HCT116 (cell line): ENCODE results near the gene CACNB3. TPM values are rescaled to one million over a fixed set of nuclear protein-coding genes. Genes with fewer than 3 reads are reported as not detected.

Experiments used
- ATAC-seq: fragments of 200-7000 bp; cut with Tn5 transposase; 2 replicates; pipeline ENCODE4 v1.9.1; 2020; ENCODE audit warnings: mild to moderate bottlenecking, moderate library complexity
- BruUV-seq: library from RNA; stranded (reverse); fragments of 400-500 nt; replicated peaks from 2 replicates; lab custom pipeline; 2021; lab: Mats Ljungman, UMichigan
- CTCF ChIA-PET: fragments of 300-600 bp; sonication (Branson Sonifier 250); formaldehyde crosslinking; loops from one replicate; lab custom pipeline; 2021; ENCODE audit warnings: antibody characterized with exemption; lab: Charles Lee
- POLR2A ChIA-PET: fragments of 300-600, 350-600 bp; sonication (Branson Sonifier 250); formaldehyde crosslinking; loops from one replicate; lab custom pipeline; 2021; ENCODE audit warnings: antibody characterized with exemption; lab: Charles Lee
- RAD21 ChIA-PET, 2 experiments: fragments of 300-600 bp; sonication (Branson Sonifier 250); formaldehyde crosslinking; loops; one replicate each; lab custom pipeline; 2023; ENCODE audit warnings: low total read pairs in 2 of 2; ENCODE audit not compliant: uncharacterized antibody in 2 of 2, unreplicated experiment in 2 of 2, low non-redundant PET in 1 of 2; lab: Charles Lee
- DNase-seq: peaks from one replicate; pipeline ENCODE4 v3.0.0-alpha.2; 2010; ENCODE audit warnings: low read depth, low spot score
- H2AFZ ChIP-seq: fragments of 200-600 bp; shearing (Covaris generic), sonication (generic); 2 replicates; pipeline ENCODE4 v1.6.1; 2017; ENCODE audit warnings: low read depth, mixed run types, mixed read lengths, antibody characterized with exemption, low read length; ENCODE audit not compliant: poor library complexity, severe bottlenecking
- H3K27ac ChIP-seq: 2 replicates; pipeline ENCODE4 v1.5.1; 2012; ENCODE audit warnings: low read depth, low read length
- H3K27me3 ChIP-seq: fragments of 200-600 bp; sonication (generic); 2 replicates; pipeline ENCODE4 v1.6.1; 2016; ENCODE audit warnings: mixed run types, low read length, mixed read lengths; ENCODE audit not compliant: insufficient read depth
- H3K36me3 ChIP-seq, 2 experiments: fragments of 200-500 bp in 1 of 2; fragments of 200-600 bp in 1 of 2; sonication (Bioruptor generic) in 1 of 2; sonication (generic) in 1 of 2; 2 replicates each; pipeline versions ENCODE4 v1.5.1 to v1.6.1; 2014 to 2016; ENCODE audit warnings: low read length in 2 of 2, inconsistent platforms in 1 of 2, mixed read lengths in 1 of 2, mixed run types in 1 of 2; ENCODE audit not compliant: insufficient read depth in 2 of 2, control insufficient read depth in 1 of 2
- H3K4me1 ChIP-seq, 2 experiments: fragments of 200-600 bp in 1 of 2; sonication (generic) in 1 of 2; 2 replicates each; pipeline versions ENCODE4 v1.5.1 to v1.6.1; 2012 to 2017; ENCODE audit warnings: low read length in 2 of 2, inconsistent platforms in 1 of 2, mild to moderate bottlenecking in 1 of 2, mixed read lengths in 1 of 2, mixed run types in 1 of 2, moderate library complexity in 1 of 2; ENCODE audit not compliant: insufficient read depth in 2 of 2, control insufficient read depth in 1 of 2
- H3K4me2 ChIP-seq: fragments of 200-600 bp; sonication (generic); 2 replicates; pipeline ENCODE4 v1.6.1; 2017; ENCODE audit warnings: mixed run types, low read length, mixed read lengths
- H3K4me3 ChIP-seq, 2 experiments: fragments of 200-600 bp in 1 of 2; sonication (generic) in 1 of 2; replicated peaks in 1 of 2; 2 replicates each; pipeline ENCODE4 v1.5.1; 2011 to 2016; ENCODE audit warnings: low read length in 2 of 2, control low read depth in 1 of 2, low read depth in 1 of 2, mild to moderate bottlenecking in 1 of 2, mixed read lengths in 1 of 2, mixed run types in 1 of 2
- H3K79me2 ChIP-seq: fragments of 200-600 bp; sonication (generic); 2 replicates; pipeline ENCODE4 v1.6.1; 2017; ENCODE audit warnings: mild to moderate bottlenecking, mixed run types, low read length, moderate library complexity, mixed read lengths; ENCODE audit not compliant: insufficient read depth
- H3K9ac ChIP-seq: fragments of 200-600 bp; sonication (generic); 2 replicates; pipeline ENCODE4 v1.6.1; 2016; ENCODE audit warnings: low read length, mixed read lengths
- H3K9me2 ChIP-seq: fragments of 200-600 bp; sonication (generic), shearing (Covaris generic); 2 replicates; pipeline ENCODE4 v1.6.1; 2017; ENCODE audit warnings: mixed run types, mild to moderate bottlenecking, moderate library complexity; ENCODE audit not compliant: insufficient read depth
- H3K9me3 ChIP-seq, 2 experiments: fragments of 200-500 bp in 1 of 2; fragments of 200-600 bp in 1 of 2; sonication (Bioruptor generic) in 1 of 2; sonication (generic) in 1 of 2; 2 replicates each; pipeline ENCODE4 v1.6.1; 2014 to 2017; ENCODE audit warnings: low read length in 2 of 2, mixed read lengths in 2 of 2, inconsistent platforms in 1 of 2, low read depth in 1 of 2, mild to moderate bottlenecking in 1 of 2, mixed run types in 1 of 2, moderate library complexity in 1 of 2; ENCODE audit not compliant: control insufficient read depth in 1 of 2, insufficient read depth in 1 of 2
- H4K20me1 ChIP-seq: fragments of 200-600 bp; sonication (generic), shearing (Covaris generic); 2 replicates; pipeline ENCODE4 v1.6.1; 2017; ENCODE audit warnings: mixed run types, mild to moderate bottlenecking, moderate library complexity; ENCODE audit not compliant: insufficient read depth
- CBX3 ChIP-seq: IDR thresholded peaks from 2 replicates; pipeline ENCODE4 v1.6.1; 2012; ENCODE audit warnings: low read depth
- EGR1 ChIP-seq: IDR thresholded peaks from 2 replicates; pipeline ENCODE4 v1.6.1; 2012; ENCODE audit warnings: low read depth
- ELF1 ChIP-seq: IDR thresholded peaks from 2 replicates; pipeline ENCODE4 v1.6.1; 2012; ENCODE audit warnings: low read depth, borderline replicate concordance
- EZH2phosphoT487 ChIP-seq: fragments of 200-600 bp; IDR thresholded peaks from 2 replicates; pipeline ENCODE4 v1.6.1; 2018; ENCODE audit warnings: antibody characterized with exemption, borderline replicate concordance
- FOSL1 ChIP-seq: IDR thresholded peaks from 2 replicates; pipeline ENCODE4 v1.6.1; 2012; ENCODE audit warnings: low read depth
- JUND ChIP-seq: IDR thresholded peaks from 2 replicates; pipeline ENCODE4 v1.6.1; 2012
- POLR2A ChIP-seq: IDR thresholded peaks from 2 replicates; pipeline ENCODE4 v1.7.0; 2011; ENCODE audit warnings: borderline replicate concordance; ENCODE audit not compliant: insufficient read depth, insufficient read length; ENCODE audit errors: extremely low read depth
- POLR2AphosphoS5 ChIP-seq: IDR thresholded peaks from 2 replicates; pipeline ENCODE4 v1.6.1; 2011; ENCODE audit warnings: mild to moderate bottlenecking, low read depth, low read length, moderate library complexity
- RAD21 ChIP-seq: IDR thresholded peaks from 2 replicates; pipeline ENCODE4 v1.6.1; 2012; ENCODE audit warnings: low read depth, mild to moderate bottlenecking
- SIN3A ChIP-seq: IDR thresholded peaks from 2 replicates; pipeline ENCODE4 v1.6.1; 2012; ENCODE audit warnings: low read depth
- SP1 ChIP-seq: IDR thresholded peaks from 2 replicates; pipeline ENCODE4 v1.6.1; 2012; ENCODE audit warnings: low read depth
- TCF7L2 ChIP-seq: IDR thresholded peaks from 2 replicates; pipeline ENCODE4 v1.7.0; 2011; ENCODE audit warnings: borderline replicate concordance, inconsistent platforms; ENCODE audit not compliant: insufficient read depth, insufficient read length; ENCODE audit errors: extremely low read depth
- ZFX ChIP-seq: fragments of 450-650 bp; IDR thresholded peaks from 2 replicates; pipeline ENCODE4 v1.6.1; 2017
- ZNF274 ChIP-seq: fragments of 200-500 bp; sonication (Bioruptor generic); IDR thresholded peaks from 2 replicates; pipeline ENCODE4 v1.6.1; 2014; ENCODE audit warnings: mild to moderate bottlenecking, low read depth, low read length, inconsistent platforms
- intact Hi-C: fragments of 100-400 bp; cut with micrococcal nuclease; formaldehyde crosslinking; loops from 2 replicates; pipeline ENCODE4 v1.10.0; 2022
- total RNA-seq: library from RNA; stranded (reverse); gene quantifications from one replicate; pipeline ENCODE4 v1.2.1, GENCODE V29; 2021; ENCODE audit not compliant: unreplicated experiment
- TF ChIP-seq, protein P1 (sequence below): IDR thresholded peaks from 2 replicates; pipeline ENCODE4 v1.6.1; 2011; ENCODE audit warnings: mild to moderate bottlenecking, low read length, moderate library complexity; ENCODE audit not compliant: insufficient replicate concordance; ENCODE audit errors: extremely low read depth
- TF ChIP-seq, protein P2 (sequence below): IDR thresholded peaks from 2 replicates; pipeline ENCODE4 v1.6.1; 2012; ENCODE audit warnings: low read depth
- TF ChIP-seq, protein P3 (sequence below), 3 experiments: fragments of 200-600 bp in 1 of 3; sonication (generic) in 1 of 3; IDR thresholded peaks in 2 of 3; conservative IDR thresholded peaks in 1 of 3; 2 replicates each; pipeline ENCODE4 v1.5.1; 2012 to 2017; ENCODE audit warnings: low read depth in 2 of 3, low read length in 2 of 3, antibody characterized with exemption in 1 of 3, borderline replicate concordance in 1 of 3, control low read depth in 1 of 3, mild to moderate bottlenecking in 1 of 3, mixed read lengths in 1 of 3, mixed run types in 1 of 3, moderate library complexity in 1 of 3; ENCODE audit not compliant: insufficient read depth in 1 of 3

The CACNB3 gene
- total RNA-seq, 1 experiment from 2014 or later, result 22.0 TPM

DNA sequence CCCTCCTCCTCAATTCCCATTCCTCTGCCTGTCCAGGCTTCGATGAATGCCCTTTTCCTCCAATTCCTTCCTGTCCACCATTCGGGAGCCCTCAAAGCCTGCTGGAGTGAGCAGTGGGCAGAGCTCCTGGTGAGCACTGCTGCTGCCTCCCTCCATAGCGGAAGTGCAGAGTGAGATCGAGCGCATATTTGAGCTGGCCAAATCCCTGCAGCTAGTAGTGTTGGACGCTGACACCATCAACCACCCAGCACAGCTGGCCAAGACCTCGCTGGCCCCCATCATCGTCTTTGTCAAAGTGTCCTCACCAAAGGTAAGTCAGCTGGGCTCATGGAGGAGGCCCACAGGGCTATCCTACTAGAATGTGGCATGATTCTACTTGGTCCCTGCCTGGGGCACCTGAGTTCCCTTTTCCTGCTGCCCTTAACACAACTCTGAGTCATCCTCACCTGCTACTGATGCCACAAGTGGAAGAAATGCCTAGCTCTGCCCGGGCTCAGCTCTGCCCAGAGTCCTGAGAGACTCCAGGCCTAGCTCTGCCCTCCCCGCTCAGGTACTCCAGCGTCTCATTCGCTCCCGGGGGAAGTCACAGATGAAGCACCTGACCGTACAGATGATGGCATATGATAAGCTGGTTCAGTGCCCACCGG is 8.0 kb downstream of the CACNB3 start (continued):
- TF ChIP-seq CBX3 (no peak), RAD21 (no peak), SIN3A (no peak)
- TF ChIP-seq, protein P1, sequence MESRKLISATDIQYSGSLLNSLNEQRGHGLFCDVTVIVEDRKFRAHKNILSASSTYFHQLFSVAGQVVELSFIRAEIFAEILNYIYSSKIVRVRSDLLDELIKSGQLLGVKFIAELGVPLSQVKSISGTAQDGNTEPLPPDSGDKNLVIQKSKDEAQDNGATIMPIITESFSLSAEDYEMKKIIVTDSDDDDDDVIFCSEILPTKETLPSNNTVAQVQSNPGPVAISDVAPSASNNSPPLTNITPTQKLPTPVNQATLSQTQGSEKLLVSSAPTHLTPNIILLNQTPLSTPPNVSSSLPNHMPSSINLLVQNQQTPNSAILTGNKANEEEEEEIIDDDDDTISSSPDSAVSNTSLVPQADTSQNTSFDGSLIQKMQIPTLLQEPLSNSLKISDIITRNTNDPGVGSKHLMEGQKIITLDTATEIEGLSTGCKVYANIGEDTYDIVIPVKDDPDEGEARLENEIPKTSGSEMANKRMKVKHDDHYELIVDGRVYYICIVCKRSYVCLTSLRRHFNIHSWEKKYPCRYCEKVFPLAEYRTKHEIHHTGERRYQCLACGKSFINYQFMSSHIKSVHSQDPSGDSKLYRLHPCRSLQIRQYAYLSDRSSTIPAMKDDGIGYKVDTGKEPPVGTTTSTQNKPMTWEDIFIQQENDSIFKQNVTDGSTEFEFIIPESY, result no peak

DNA sequence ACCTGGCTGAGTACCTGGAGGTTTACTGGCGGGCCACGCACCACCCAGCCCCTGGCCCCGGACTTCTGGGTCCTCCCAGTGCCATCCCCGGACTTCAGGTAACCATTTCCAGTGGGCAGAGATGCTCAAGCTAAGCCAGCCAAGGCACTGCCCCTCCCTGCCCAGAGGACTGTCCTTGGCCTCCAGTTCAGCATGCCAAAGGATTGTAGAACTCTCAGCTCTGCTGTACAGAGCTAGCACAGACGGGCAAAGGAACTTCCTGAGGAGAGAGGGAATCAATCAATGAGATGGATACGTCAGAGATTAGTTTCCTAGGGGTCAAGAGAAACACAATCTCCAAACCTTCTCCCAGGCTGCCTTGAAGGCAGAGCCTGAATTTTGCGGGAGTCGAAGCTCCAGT is 8.7 kb downstream of the CACNB3 start:
- CTCF ChIA-PET, result interaction anchor here (1.0 to 1.1 kb wide), 2 partner anchors 11 to 12 kb away, joined by 3 to 4 read pairs; no protein-coding TSS in a partner anchor
- POLR2A ChIA-PET, result no interaction called here
- ATAC-seq, result no peak

More for the DNA sequence above, 8.7 kb downstream of the CACNB3 start:
- BruUV-seq, result no TSS peak
- intact Hi-C loops, result no loop called here
- Histone ChIP-seq H2AFZ (no peak overlapping the region), H3K9me2 (no peaks in the 10 kb centered on the region), H3K79me2 (no peaks in the 10 kb centered on the region), H3K4me1 (no peaks in the 10 kb centered on the region), H3K27ac (no peak overlapping the region), H3K36me3 (peaks cover 21 to 24% of the 10 kb centered on the region in 2 experiments; a peak in 3 of 4 replicates), H3K4me2 (no peak overlapping the region), H4K20me1 (no peaks in the 10 kb centered on the region), H3K27me3 (no peaks in the 10 kb centered on the region), H3K9ac (no peak overlapping the region), H3K4me3 (no peak overlapping the region), H3K9me3 (no peaks in the 10 kb centered on the region)
- TF ChIP-seq ZNF274, result no peak
- no peak for TF ChIP-seq ELF1
- no peak for TF ChIP-seq EGR1
- TF ChIP-seq, protein P2, sequence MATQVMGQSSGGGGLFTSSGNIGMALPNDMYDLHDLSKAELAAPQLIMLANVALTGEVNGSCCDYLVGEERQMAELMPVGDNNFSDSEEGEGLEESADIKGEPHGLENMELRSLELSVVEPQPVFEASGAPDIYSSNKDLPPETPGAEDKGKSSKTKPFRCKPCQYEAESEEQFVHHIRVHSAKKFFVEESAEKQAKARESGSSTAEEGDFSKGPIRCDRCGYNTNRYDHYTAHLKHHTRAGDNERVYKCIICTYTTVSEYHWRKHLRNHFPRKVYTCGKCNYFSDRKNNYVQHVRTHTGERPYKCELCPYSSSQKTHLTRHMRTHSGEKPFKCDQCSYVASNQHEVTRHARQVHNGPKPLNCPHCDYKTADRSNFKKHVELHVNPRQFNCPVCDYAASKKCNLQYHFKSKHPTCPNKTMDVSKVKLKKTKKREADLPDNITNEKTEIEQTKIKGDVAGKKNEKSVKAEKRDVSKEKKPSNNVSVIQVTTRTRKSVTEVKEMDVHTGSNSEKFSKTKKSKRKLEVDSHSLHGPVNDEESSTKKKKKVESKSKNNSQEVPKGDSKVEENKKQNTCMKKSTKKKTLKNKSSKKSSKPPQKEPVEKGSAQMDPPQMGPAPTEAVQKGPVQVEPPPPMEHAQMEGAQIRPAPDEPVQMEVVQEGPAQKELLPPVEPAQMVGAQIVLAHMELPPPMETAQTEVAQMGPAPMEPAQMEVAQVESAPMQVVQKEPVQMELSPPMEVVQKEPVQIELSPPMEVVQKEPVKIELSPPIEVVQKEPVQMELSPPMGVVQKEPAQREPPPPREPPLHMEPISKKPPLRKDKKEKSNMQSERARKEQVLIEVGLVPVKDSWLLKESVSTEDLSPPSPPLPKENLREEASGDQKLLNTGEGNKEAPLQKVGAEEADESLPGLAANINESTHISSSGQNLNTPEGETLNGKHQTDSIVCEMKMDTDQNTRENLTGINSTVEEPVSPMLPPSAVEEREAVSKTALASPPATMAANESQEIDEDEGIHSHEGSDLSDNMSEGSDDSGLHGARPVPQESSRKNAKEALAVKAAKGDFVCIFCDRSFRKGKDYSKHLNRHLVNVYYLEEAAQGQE, result no peak
- TF ChIP-seq ZFX, result no peak
- TF ChIP-seq JUND, result no peak
- TF ChIP-seq TCF7L2, result no peak
- TF ChIP-seq CBX3, result no peak
- no peak for TF ChIP-seq SIN3A
- no peak for TF ChIP-seq EZH2phosphoT487
- TF ChIP-seq FOSL1, result no peak
- TF ChIP-seq POLR2AphosphoS5, result no peak
- TF ChIP-seq SP1, result no peak
- no peak for TF ChIP-seq POLR2A
- TF ChIP-seq, protein P3, sequence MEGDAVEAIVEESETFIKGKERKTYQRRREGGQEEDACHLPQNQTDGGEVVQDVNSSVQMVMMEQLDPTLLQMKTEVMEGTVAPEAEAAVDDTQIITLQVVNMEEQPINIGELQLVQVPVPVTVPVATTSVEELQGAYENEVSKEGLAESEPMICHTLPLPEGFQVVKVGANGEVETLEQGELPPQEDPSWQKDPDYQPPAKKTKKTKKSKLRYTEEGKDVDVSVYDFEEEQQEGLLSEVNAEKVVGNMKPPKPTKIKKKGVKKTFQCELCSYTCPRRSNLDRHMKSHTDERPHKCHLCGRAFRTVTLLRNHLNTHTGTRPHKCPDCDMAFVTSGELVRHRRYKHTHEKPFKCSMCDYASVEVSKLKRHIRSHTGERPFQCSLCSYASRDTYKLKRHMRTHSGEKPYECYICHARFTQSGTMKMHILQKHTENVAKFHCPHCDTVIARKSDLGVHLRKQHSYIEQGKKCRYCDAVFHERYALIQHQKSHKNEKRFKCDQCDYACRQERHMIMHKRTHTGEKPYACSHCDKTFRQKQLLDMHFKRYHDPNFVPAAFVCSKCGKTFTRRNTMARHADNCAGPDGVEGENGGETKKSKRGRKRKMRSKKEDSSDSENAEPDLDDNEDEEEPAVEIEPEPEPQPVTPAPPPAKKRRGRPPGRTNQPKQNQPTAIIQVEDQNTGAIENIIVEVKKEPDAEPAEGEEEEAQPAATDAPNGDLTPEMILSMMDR (IDR thresholded peaks at IDR 0.05 in 2 of 3, conservative IDR thresholded peaks at IDR 0.05 in 1 of 3; ENCODE audit: borderline replicate concordance in 1 of 3, insufficient read depth in 1 of 3, low read depth in 2 of 3, low read length in 2 of 3), result no peak
- no peak for DNase-seq
- RAD21 ChIA-PET, result no interaction called here
